HEK293T (cell line): ENCODE data around the gene GKN1.

ENCODE experiments used
- CTCF ChIA-PET: fragments of 350-600 bp; formaldehyde crosslinking; extraction: SDS; loops from one replicate; lab custom pipeline; 2021; ENCODE audit warnings: antibody characterized with exemption, inconsistent platforms; lab: Yijun Ruan, JAX
- POLR2A ChIA-PET: fragments of 350-600 bp; formaldehyde crosslinking; extraction: SDS; loops from one replicate; lab custom pipeline; 2020; ENCODE audit warnings: antibody characterized with exemption, inconsistent platforms; lab: Yijun Ruan, JAX
- DNase-seq: peaks from one replicate; pipeline ENCODE4 v3.0.0; 2012; ENCODE audit warnings: mixed read lengths; ENCODE audit errors: extremely low spot score
- ARNT ChIP-seq: fragments of 450-650 bp; IDR thresholded peaks from 2 replicates; pipeline ENCODE4 v1.6.1; 2017; ENCODE audit warnings: mild to moderate bottlenecking
- BHLHE40 ChIP-seq: fragments of 450-650 bp; IDR thresholded peaks from 2 replicates; pipeline ENCODE4 v1.6.1; 2016; ENCODE audit warnings: mild to moderate bottlenecking, moderate library complexity, borderline replicate concordance
- CTBP1 ChIP-seq: fragments of 450-650 bp; IDR thresholded peaks from 2 replicates; pipeline ENCODE4 v1.6.1; 2016; ENCODE audit warnings: borderline replicate concordance
- ELF4 ChIP-seq: fragments of 450-650 bp; IDR thresholded peaks from 2 replicates; pipeline ENCODE4 v1.6.1; 2017; ENCODE audit warnings: antibody characterized with exemption
- FOXA1 ChIP-seq: fragments of 450-650 bp; IDR thresholded peaks from 2 replicates; pipeline ENCODE4 v1.6.1; 2016; ENCODE audit warnings: mild to moderate bottlenecking
- FOXK2 ChIP-seq: fragments of 450-650 bp; IDR thresholded peaks from 2 replicates; pipeline ENCODE4 v1.6.1; 2016; ENCODE audit warnings: mild to moderate bottlenecking
- FOXM1 ChIP-seq: fragments of 450-650 bp; IDR thresholded peaks from 2 replicates; pipeline ENCODE4 v1.6.1; 2017; ENCODE audit warnings: mild to moderate bottlenecking, borderline replicate concordance
- HDGF ChIP-seq: fragments of 450-650 bp; IDR thresholded peaks from 2 replicates; pipeline ENCODE4 v1.6.1; 2017; ENCODE audit warnings: antibody characterized with exemption, borderline replicate concordance
- L3MBTL2 ChIP-seq: fragments of 450-650 bp; conservative IDR thresholded peaks from 2 replicates; pipeline ENCODE4 v1.6.1; 2016; ENCODE audit warnings: mild to moderate bottlenecking
- LEF1 ChIP-seq: fragments of 450-650 bp; IDR thresholded peaks from 2 replicates; pipeline ENCODE4 v1.6.1; 2017; ENCODE audit warnings: mild to moderate bottlenecking, borderline replicate concordance
- NFRKB ChIP-seq: fragments of 450-650 bp; IDR thresholded peaks from 2 replicates; pipeline ENCODE4 v1.6.1; 2016; ENCODE audit warnings: mild to moderate bottlenecking, moderate library complexity
- PKNOX1 ChIP-seq: fragments of 450-650 bp; IDR thresholded peaks from 2 replicates; pipeline ENCODE4 v1.6.1; 2016
- SP1 ChIP-seq: fragments of 450-650 bp; IDR thresholded peaks from 2 replicates; pipeline ENCODE4 v1.6.1; 2017
- SUZ12 ChIP-seq: fragments of 450-650 bp; IDR thresholded peaks from 2 replicates; pipeline ENCODE4 v1.6.1; 2016; ENCODE audit warnings: mild to moderate bottlenecking
- TARDBP ChIP-seq: fragments of 450-650 bp; IDR thresholded peaks from 2 replicates; pipeline ENCODE4 v1.6.1; 2016
- ZNF384 ChIP-seq: fragments of 450-650 bp; IDR thresholded peaks from 2 replicates; pipeline ENCODE4 v1.6.1; 2016

Gene GKN1

GRCh38 chr2:68975844-68976243, 1.4 kb downstream of the GKN1 start:
- no peak for DNase-seq
- TF ChIP-seq ELF4 (no peak), BHLHE40 (no peak), FOXM1 (no peak), ZNF384 (no peak), ARNT (no peak), TARDBP (no peak), SP1 (no peak), CTBP1 (no peak), PKNOX1 (no peak), L3MBTL2 (no peak), LEF1 (no peak), FOXK2 (no peak), SUZ12 (no peak), HDGF (no peak), NFRKB (no peak), FOXA1 (no peak)
- CTCF ChIA-PET, result no interaction called here
- POLR2A ChIA-PET, result no interaction called here

GRCh38 chr2:68977453-68977852, 3.0 kb downstream of the GKN1 start:
- POLR2A ChIA-PET, result no interaction called here
- TF ChIP-seq ELF4, result no peak
- TF ChIP-seq SUZ12, result no peak
- TF ChIP-seq PKNOX1, result no peak
- no peak for TF ChIP-seq CTBP1
- no peak for TF ChIP-seq ARNT
- TF ChIP-seq ZNF384, result no peak
- no peak for TF ChIP-seq LEF1
- TF ChIP-seq FOXK2, result no peak
- no peak for TF ChIP-seq HDGF
- no peak for TF ChIP-seq BHLHE40
- no peak for TF ChIP-seq NFRKB
- TF ChIP-seq TARDBP, result no peak
- TF ChIP-seq SP1, result no peak
- TF ChIP-seq FOXM1, result no peak
- TF ChIP-seq FOXA1, result no peak
- TF ChIP-seq L3MBTL2, result no peak
- no peak for DNase-seq
- CTCF ChIA-PET, result no interaction called here

- ChIA-PET CTCF (no interaction called here), POLR2A (no interaction called here)
- DNase-seq, result no peak
- no peak for TF ChIP-seq FOXA1
- no peak for TF ChIP-seq ARNT
- TF ChIP-seq TARDBP, result no peak
- no peak for TF ChIP-seq SUZ12
These were observed 3.7 kb downstream of the GKN1 start for GRCh38 chr2:68978098-68978497.

- no peak for DNase-seq
- no peak for TF ChIP-seq FOXA1
- no peak for TF ChIP-seq PKNOX1
- TF ChIP-seq HDGF, result no peak
- TF ChIP-seq TARDBP, result no peak
- TF ChIP-seq L3MBTL2, result no peak
- CTCF ChIA-PET, result no interaction called here
- POLR2A ChIA-PET, result no interaction called here
These were observed 6.5 kb downstream of the GKN1 start for GRCh38 chr2:68980956-68981355.

- POLR2A ChIA-PET, result no interaction called here
- DNase-seq, result no peak
- CTCF ChIA-PET, result no interaction called here
- TF ChIP-seq SUZ12, result no peak
- no peak for TF ChIP-seq BHLHE40
- TF ChIP-seq ARNT, result no peak
- no peak for TF ChIP-seq CTBP1
- no peak for TF ChIP-seq L3MBTL2
- TF ChIP-seq SP1, result no peak
These were observed 12.6 kb downstream of the GKN1 start for GRCh38 chr2:68987021-68987503.

GRCh38 chr2:68989035-68989434, 14.6 kb downstream of the GKN1 start:
- ChIA-PET CTCF (no interaction called here), POLR2A (no interaction called here)
- DNase-seq, result no peak
- TF ChIP-seq CTBP1, result no peak
- TF ChIP-seq FOXK2, result no peak
- no peak for TF ChIP-seq NFRKB
- TF ChIP-seq BHLHE40, result no peak
- no peak for TF ChIP-seq ARNT
- TF ChIP-seq TARDBP, result no peak
- TF ChIP-seq ZNF384, result no peak
- no peak for TF ChIP-seq FOXA1
- no peak for TF ChIP-seq FOXM1
- TF ChIP-seq LEF1, result no peak
- no peak for TF ChIP-seq PKNOX1
- no peak for TF ChIP-seq ELF4
- TF ChIP-seq SUZ12, result no peak
- no peak for TF ChIP-seq SP1
- no peak for TF ChIP-seq L3MBTL2
- no peak for TF ChIP-seq HDGF
